HG03521 (cell line): ENCODE data around the gene ROBO3.

ENCODE experiments used
- ATAC-seq: cut with Tn5 transposase; IDR thresholded peaks from one replicate; pipeline ENCODE4 v1.9.1; 2021; ENCODE audit warnings: mild to moderate bottlenecking, moderate library complexity; ENCODE audit not compliant: unreplicated experiment

ROBO3 gene

GRCh38 chr11:124890151-124890550 is 24.9 kb downstream of the ROBO3 start:
- ATAC-seq: no peak

GRCh38 chr11:124890683-124891372 is 25.6 kb downstream of the ROBO3 start:
- ATAC-seq: no peak

GRCh38 chr11:124891373-124891861 is 26.2 kb downstream of the ROBO3 start:
- ATAC-seq: no peak

- ATAC-seq: no peak
These were observed 26.9 kb downstream of the ROBO3 start for GRCh38 chr11:124892146-124892545.

GRCh38 chr11:124892750-124893454 is 27.7 kb downstream of the ROBO3 start:
- no peak for ATAC-seq

- ATAC-seq: no peak
These were observed 28.7 kb downstream of the ROBO3 start for GRCh38 chr11:124893781-124894401.

GRCh38 chr11:124894606-124895430 is 29.6 kb downstream of the ROBO3 start:
- no peak for ATAC-seq

GRCh38 chr11:124895471-124895971 is 30.3 kb downstream of the ROBO3 start:
- ATAC-seq: no peak

- no peak for ATAC-seq
These were observed 31.0 kb downstream of the ROBO3 start for GRCh38 chr11:124896071-124896750.

- ATAC-seq: no peak
These were observed 31.7 kb downstream of the ROBO3 start for GRCh38 chr11:124896821-124897391.

GRCh38 chr11:124897674-124898262 is 32.5 kb downstream of the ROBO3 start, which contains the start of gene ROBO4:
Gene ROBO4, minus strand, starts transcription at chr11:124897865. Its CDS starts 70 bp downstream, at chr11:124897795.
- ATAC-seq: no peak

GRCh38 chr11:124898263-124898680 is 33.0 kb downstream of the ROBO3 start:
- ATAC-seq: no peak

- ATAC-seq: no peak
These were observed 33.5 kb downstream of the ROBO3 start for GRCh38 chr11:124898711-124899110.

- no peak for ATAC-seq
These were observed 34.3 kb downstream of the ROBO3 start for GRCh38 chr11:124899383-124900145.

- ATAC-seq: no peak
These were observed 35.2 kb downstream of the ROBO3 start for GRCh38 chr11:124900464-124900863.

- ATAC-seq: no peak
These were observed 37.4 kb downstream of the ROBO3 start for GRCh38 chr11:124902616-124903015.

- no peak for ATAC-seq
These were observed 50.5 kb downstream of the ROBO3 start for GRCh38 chr11:124915541-124916369.

- ATAC-seq: no peak
These were observed 51.1 kb downstream of the ROBO3 start for GRCh38 chr11:124916370-124916710.
